GM19240 (cell line): ENCODE data around the gene PLXNA4.

Experiments used
- DNase-seq: peaks from one replicate; pipeline ENCODE4 v3.0.0; 2011; ENCODE audit warnings: low spot score; ENCODE audit not compliant: insufficient read length

The PLXNA4 gene

DNA sequence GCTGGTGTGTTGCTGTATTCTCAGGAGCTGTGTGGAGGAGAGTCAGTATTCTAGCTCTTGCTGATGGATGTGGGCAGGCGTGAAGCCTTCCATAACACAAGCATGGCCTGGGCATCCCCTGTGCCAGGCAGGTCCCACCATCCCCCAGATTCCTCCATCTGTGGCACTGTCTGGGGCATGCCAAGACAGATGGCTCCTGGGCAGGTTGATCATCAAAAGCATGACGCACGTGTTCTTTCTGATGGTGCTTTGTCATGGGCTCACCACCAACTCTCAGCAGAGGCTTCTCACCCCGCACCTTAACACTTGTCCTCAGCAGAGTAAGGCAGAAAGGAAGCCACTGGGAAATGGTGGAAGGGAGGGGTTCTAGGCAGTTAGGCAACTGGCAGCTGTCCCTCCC lies 364.3 kb downstream of the PLXNA4 start:
- DNase-seq, result no peak

DNA sequence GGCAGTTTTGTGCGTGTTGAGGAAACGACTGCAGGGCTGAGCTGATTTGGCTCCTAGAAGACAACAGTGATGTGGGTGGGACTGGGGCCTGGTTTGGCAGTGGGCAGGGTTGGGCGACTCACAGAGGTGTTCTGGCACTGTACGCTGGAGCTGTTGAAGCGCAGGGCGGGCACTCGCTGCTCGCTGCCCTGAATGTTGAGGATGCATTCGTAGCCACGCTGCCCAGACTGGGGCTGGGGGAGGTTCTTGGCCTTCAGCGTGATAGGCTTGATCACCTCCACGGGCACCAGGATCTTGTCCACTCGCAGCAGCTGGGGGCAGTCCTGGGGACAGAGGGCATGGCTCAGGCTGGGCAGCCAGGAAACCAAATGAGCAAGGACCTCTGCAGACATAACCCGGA lies 365.4 kb downstream of the PLXNA4 start:
- no peak for DNase-seq

DNA sequence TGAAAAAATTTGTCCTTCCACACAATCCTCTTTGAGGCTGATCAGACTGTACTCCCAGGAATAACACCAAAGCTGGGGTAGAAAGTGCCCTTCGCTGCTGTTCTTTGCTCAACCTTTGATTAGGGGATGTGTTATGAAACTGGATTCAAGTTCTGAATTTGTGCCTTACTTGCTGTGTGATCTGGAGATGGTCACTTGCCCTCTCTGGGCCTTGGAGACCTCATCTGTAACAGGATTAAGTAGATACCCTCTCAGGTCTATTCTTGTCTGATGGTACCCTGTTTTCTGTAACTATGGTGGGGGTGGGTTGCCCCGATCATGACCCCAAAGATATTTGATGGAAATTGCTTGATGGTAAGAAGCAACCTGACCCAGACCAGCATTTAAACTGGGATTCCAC lies 368.5 kb downstream of the PLXNA4 start:
- no peak for DNase-seq

DNA sequence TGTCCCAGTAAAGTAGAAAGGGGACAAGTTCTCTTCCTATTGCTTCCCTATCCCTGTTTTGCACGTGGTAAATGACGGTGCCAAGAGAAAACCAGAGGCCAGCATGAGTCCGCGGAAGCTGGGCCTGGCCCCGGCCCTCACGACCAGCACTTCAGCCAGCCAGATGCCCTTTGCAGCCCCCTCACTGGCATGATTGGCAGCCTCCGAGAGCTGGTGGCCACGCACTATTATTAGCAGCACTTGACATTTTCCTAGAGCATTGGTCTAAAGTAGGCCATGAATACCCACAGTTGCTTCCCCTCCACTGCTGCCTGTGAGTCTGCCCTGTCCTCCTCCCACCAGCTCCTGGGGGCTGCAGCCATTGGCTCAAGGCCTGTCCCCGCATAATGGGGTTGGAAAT lies 369.1 kb downstream of the PLXNA4 start:
- no peak for DNase-seq

DNA sequence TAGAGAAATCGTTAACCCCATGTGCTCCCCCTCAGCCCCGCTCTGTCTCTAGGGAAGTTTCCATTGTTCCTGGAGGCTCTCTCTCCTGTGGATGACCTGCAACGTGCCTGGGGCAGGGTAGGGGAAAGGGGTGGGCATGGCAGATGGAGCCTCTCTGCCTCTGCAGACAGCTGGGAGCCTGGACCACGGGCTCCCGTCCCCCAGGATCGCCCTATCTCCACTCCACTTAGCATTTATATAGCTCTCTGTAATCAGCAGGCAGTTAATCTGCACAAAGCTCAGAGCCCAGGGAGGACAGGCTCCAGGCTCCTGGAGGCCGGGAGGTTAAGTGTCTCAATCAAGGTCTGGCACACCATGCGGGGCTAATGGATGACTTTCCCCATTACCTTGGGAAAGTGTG lies 369.7 kb downstream of the PLXNA4 start:
- DNase-seq, result no peak

DNA sequence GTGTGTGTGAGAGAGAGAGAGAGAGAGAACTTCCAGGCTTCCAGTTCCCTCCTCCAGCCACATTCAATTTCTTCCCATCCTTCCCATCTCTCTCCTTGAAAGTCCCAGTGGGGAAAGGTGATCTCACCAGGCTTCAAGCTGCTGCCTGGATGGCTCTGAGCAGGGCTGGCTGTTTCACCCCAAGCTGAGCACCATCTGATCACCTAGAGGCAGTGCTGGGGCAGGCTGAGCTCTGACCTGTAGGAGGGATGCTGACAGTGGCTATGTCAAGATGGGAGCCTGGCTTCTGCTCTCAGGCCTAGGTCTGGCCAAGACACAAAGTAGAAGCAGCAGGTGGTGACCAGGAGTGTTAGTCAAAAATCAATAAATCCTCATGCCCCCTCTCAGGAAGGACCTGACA lies 370.8 kb downstream of the PLXNA4 start:
- DNase-seq, result no peak

DNA sequence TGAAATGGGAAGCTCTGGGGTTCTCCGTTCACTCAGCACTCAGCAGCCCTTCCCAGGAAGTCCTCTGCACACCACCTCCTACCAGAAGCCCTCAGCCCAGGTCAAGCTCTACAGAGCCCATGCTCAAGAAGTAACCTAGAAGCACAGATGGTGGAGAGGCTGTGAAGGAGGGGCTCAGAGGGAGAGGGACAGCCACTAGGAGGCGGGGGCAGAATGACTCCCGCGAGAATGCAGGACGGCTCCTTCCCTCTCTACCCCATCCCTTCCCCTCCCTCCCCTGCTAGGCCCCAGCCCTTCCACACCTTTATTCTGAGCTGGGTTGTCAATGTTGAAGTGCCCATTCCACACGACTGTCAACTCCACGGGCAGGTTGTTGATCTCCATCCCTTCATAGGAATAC lies 373.2 kb downstream of the PLXNA4 start:
- DNase-seq, result no peak

DNA sequence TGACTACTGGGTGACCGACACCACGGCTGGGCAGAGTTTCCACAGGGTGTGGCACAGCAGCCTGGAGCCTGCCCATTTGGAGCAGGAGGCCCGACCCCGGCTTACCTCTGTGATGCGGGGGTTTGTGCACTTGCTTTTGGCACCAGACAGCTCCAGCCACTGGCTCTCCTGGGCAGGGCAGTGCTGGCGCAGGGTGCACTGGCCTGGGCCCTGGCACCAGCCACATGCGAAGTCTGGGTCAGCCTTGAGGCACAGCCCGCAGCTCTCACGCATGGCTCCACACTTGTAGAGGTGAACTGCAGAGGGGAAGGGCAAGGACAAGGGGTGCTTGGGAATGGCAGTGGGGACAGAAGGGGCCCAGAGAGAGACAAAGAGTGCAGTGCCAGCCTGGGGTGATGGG lies 373.7 kb downstream of the PLXNA4 start:
- no peak for DNase-seq

DNA sequence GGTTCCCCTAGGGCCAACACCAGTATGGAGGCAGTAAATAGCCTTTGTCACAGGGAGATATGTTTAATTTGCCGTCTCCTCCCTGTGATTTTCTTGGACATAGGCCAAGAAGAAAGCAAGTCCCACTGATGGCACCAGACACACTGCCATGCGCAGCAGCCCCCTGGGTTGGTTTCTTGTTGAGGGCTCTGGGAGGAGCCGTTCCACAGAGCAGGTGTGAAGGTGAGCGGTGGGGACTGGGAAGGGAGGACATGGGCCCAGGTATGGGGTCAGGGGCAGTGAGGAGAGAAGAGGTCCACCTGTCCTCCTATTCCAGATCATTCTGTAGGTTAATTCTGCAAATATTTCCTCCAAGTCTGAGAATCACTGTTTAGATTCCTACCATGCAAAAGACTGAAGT lies 376.1 kb downstream of the PLXNA4 start:
- DNase-seq, result no peak

DNA sequence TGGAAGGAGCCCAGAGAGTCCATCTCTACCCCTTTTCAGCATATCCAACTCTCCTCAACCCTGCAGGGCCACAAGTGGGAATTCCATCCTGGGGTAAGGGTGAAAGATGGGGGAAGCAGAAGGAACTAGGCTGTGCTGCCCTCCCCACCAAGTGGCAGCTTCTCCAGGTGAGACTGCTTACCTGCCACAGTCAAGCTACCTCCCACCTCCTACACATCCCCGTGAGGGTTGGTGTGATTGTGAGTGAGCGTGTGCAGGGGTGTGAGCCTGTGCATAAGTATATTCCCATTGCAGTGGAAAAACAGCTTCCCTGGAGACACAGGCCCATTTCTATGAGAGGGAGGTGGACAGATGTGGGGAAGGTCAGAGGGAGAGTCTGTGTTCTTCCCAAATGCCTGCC lies 376.6 kb downstream of the PLXNA4 start:
- no peak for DNase-seq

DNA sequence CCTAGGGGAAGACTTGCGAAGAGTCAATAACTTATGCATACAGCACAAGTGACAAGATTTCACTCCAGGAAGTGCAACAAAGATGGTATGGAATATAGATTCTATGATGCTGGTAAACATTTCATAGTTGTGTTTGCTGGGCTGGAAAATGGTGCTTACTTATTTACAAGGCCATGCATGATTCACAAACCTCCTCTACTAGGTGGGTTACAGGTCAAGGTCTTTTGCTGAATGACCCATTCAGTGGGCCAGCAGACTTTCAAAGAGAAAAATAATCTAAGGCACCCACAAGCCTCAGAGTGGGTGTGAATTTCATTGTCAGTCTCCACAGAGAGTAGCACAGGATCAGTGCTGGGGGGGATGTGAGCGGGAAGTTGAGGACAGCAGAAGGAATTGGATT lies 378.5 kb downstream of the PLXNA4 start:
- no peak for DNase-seq

DNA sequence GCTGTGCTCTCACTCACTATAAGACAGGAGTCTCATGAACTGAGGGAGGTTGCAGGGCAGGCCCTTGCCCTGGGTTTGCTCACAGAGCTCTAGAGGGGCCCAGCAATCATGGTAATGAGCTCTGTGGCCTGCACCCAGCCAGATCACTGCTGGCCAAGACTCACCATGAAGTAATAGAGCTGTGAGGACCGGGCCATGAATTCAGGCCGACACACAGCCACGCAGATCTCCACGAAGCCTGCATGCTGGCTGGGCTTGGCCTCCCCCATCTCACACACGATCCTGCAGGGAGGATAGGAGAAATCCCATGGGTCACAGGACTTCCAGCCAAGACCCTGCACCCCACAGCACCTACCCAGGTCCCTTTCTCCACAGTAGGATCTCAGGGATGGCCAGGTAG lies 382.4 kb downstream of the PLXNA4 start:
- no peak for DNase-seq

DNA sequence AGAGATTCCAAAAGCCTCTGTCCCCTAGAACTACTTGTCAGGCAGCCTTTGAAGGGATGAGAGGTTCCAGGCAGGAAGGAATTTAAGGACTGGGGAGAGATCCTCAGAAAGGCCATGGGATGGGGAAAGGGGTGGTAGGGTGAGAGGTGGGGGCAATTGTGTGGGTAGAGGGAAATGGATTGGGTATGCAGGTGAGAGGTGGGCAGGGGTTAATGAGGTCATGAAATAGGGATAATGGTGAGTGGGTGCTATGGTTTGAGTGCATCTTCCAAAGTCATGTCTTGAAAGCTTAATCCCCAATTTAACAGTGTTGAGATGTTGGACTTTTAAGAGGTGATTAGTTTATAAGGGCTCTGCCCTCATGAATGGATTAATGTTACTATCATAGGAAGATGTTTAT lies 383.5 kb downstream of the PLXNA4 start:
- DNase-seq, result no peak

DNA sequence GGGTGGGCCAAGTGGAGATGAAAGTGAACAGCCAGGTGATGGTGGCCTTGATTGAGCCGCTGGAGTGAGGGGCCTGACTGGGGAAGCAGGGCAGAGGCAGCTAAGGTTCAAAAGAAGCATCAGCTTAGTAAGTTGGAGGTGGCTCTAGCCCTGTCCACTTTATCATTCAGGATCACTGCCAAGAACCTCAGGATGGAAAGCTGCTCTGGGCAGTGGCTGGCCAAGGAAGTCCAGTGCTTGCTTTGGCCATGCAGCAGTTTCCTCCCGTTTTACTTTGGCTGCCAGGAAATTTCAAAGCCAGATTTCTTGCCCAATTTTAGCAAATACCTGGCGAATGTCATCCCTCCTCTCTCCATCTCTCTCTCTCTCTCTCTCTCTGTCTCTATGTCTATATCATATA lies 384.9 kb downstream of the PLXNA4 start:
- no peak for DNase-seq

DNA sequence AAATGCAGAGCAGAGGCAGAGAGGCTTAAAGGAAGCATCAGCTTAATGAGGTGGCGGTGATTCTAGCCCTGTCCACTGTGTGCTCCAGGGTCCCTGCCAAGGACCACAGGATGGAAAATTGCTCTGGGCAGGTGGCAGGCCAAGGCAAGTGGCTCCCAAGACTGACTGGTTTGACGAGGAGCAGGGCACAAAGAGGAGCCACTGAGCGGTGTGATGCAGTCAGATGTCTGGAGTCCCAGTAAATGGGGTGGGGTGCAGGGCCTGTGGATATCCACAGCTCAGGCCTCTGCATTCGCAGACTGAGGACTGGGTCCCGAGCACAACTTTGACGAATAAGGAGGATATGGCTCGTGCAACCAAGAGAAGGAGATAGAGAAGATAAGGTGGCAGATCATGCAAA lies 385.6 kb downstream of the PLXNA4 start:
- DNase-seq, result no peak

DNA sequence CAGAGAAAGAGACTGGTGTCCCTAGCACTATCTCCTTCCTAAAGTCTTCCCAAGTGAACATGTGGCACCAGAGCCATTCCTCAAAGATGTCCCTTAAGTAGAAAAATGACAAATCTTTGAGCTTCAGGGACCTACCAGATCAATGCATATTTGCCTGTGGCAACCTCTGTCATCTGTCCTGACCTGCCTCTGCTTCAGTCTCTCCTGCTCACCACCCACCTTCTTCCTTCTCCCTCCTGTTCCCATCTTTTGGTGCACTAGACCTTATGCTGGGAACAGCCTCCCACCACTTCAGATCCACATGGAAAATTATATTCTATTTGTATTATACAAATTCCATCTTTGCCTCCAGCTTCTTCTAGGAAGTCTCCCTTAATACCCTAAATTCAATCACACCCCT lies 386.4 kb downstream of the PLXNA4 start:
- DNase-seq, result no peak

DNA sequence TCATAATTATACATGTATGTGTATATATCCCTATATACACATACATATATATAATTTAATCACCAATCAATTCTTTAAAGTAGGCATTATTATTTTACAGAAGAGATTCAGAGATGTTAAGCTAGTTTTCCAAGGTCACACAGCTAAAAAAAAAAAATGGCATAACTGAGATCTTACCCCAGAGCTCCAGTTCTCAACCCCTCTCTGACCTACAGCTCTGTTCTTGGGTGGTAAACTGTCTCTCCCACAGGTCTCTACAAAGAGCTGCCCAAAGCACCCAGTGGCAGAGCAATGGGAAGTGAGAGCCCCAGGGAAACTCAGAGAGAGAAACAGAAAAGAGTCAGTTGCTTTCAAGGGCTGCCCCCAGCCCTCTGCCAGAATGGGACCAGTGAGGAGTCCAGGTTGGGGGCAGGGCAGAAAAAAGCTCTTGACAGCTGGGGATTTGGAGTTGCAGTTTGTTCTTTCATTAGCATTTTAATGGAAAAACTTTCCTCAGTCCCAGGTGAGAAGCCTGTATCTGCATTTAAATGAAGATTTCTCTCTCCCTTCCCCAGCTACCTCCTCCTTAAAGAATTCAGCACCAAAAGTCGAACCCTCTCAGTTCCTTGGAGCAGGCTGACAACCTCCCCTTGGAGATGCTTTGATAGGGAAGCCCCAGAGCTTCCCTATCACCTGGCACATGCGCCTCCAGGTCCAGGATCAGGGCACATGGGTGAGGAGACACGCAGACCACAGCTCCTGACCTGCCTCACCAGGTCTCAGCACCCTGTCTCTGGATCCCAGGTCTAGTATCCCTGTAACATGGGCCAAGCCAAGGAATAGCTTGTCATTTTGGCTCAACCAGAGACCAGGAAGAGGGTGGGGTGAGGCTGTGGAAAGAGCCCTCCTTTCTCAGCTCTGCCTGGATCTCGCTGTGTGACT lies 388.1 kb downstream of the PLXNA4 start:
- DNase-seq, result no peak

DNA sequence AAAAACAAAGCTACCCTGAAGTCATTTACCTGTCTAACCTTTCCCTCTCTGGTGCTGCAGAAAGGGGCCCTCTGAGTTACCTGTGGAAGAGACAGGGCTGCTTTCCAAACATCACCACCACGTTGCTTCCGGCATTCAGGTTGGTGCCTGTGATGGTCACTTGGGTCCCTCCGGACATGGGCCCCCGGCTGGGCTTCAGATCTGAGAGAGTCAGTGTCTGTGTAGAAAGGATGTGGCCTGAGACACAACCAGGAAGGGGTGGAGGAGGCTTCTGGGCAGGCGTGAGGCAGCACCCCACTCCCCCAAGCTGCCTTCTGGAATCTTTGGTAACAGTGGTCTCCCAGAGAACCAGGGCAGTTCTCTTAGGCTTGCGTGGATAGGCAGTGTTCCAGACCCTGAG lies 388.9 kb downstream of the PLXNA4 start:
- DNase-seq, result no peak

DNA sequence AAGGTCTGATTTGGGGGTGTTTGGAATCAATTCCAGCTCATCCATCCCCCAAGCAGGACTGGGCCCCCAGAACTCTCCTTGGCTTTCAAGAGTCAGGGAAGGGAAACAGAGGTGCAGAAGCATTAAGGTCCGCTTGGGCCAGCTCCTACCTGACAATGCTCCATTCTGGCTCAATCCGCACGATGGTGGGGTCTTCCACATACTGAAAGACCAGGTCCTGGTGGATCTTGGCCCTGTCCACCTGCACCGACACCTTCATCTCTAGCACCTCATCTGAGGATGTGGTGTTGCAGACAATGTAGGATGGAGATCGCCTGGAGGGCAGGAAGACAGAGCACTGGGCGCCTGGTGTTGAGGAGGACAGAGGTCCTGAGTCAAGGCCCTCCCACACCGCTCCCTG lies 391.1 kb downstream of the PLXNA4 start:
- DNase-seq, result no peak

DNA sequence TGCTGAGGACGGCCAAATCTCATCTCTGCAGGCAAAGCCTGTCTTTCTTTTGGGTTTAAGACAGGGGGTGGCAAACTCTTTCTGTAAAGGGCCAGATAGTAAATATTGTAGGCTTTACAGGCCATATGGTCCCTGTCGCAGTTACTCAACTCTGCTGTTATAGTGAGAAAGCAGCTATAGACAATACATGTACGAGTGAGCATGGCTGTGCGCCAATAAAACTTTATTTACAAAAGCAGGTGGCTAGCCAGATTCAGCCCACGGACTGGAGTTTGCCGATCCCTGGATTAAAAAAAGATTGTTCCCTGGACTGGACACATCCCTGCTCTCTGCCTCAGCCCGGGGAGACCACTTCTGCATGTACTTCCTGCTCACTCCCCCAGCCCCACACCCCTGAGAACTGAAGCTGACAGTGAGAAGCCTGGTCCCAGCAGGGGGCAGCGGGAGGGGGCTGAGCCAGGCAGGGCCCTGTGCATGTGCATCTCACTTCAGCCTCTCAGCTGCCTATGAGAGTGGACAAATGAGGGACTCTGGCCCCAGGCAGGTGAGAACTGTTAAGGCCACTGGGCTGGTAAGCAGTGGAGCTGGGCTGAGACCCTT lies 392.4 kb downstream of the PLXNA4 start:
- DNase-seq, result no peak

DNA sequence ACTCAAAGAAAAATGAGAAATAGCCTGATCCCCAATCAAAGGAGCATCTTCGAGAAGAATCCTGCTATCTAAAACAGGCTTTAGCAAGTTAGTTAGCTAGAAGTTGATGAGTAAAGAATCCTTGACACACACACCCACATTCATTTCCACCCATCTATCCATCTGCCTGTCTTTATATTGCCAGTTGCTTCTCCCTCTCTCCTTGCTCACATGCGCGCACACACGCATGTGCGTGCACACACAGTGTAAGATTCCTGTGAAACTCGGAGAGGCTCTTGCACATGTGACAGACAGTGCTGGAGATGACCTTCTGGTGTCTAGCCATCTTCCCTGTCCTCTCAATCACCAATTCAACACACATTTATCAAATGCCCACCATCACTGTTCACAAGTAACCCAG lies 393.3 kb downstream of the PLXNA4 start:
- no peak for DNase-seq

DNA sequence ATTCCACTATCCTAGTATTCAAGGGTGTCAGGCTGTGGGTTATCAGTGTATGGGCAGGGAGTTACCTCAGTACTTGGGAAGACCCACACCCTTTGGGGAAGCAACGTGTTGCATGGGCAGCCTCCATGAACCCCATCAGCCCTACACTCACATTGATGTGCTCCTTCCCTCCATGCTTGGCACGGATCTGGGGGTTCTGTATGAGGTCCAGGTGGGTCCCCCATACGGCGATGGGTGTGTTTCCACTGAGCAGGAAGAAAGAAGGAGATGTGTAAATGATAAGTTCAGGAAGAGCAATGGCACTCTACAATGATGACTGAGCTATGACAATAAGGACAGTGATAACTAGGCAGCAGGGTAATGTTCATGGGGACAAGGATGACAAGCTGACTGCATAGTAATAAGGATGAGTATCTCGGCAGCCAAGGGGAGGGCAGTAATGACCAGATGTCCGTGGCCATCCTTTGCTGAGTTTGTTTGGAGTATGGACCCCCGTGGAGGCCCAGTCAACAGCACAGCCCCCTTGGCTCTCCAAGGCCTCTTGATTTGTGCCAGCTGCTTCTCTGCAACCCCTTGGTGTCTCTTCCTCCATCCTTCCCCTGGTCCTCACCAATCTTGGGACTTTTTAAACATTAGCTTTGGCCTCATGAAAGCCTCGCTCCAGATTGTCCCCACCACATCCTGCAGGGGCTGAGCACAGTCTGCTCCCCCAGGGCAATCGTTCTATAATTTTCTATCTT lies 394.2 kb downstream of the PLXNA4 start:
- no peak for DNase-seq
